Coronary artery (tissue), 2 donors: ENCODE results near the gene KHK.

Experiments
- DNase-seq: peaks from one replicate; pipeline ENCODE4 v3.0.0-alpha.2; 2017; ENCODE audit warnings: low spot score
- H3K27ac ChIP-seq, 2 donors: fragments of 200-600 bp; sonication (generic); one replicate each; pipeline ENCODE4 v1.5.1; 2016 to 2019
- H3K4me3 ChIP-seq: fragments of 200-600 bp; sonication (generic); 2 replicates; pipeline ENCODE4 v1.5.1; 2016; ENCODE audit warnings: mild to moderate bottlenecking, moderate library complexity
- TF ChIP-seq, protein P1 (sequence below): fragments of 200-600 bp; sonication (generic); IDR thresholded peaks from one replicate; pipeline ENCODE4 v1.5.1; 2019; ENCODE audit warnings: antibody characterized with exemption

The KHK gene

GRCh38 chr2:27125104-27125503 is 38.5 kb downstream of the KHK start:
- Histone ChIP-seq H3K27ac (no peak overlapping the region), H3K4me3 (no peak overlapping the region)
- DNase-seq: no peak
- TF ChIP-seq, protein P1, sequence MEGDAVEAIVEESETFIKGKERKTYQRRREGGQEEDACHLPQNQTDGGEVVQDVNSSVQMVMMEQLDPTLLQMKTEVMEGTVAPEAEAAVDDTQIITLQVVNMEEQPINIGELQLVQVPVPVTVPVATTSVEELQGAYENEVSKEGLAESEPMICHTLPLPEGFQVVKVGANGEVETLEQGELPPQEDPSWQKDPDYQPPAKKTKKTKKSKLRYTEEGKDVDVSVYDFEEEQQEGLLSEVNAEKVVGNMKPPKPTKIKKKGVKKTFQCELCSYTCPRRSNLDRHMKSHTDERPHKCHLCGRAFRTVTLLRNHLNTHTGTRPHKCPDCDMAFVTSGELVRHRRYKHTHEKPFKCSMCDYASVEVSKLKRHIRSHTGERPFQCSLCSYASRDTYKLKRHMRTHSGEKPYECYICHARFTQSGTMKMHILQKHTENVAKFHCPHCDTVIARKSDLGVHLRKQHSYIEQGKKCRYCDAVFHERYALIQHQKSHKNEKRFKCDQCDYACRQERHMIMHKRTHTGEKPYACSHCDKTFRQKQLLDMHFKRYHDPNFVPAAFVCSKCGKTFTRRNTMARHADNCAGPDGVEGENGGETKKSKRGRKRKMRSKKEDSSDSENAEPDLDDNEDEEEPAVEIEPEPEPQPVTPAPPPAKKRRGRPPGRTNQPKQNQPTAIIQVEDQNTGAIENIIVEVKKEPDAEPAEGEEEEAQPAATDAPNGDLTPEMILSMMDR: no peak

- no peak overlapping the region for H3K27ac ChIP-seq
- DNase-seq: no peak
- TF ChIP-seq, protein P1: no peak
- no peak overlapping the region for H3K4me3 ChIP-seq
These were observed 39.7 kb downstream of the KHK start for GRCh38 chr2:27126252-27126710.

GRCh38 chr2:27127883-27128667 is 41.5 kb downstream of the KHK start:
- TF ChIP-seq, protein P1: no peak
- no peak for DNase-seq
- Histone ChIP-seq H3K4me3 (no peak overlapping the region), H3K27ac (no peak overlapping the region)

GRCh38 chr2:27128668-27129571 is 42.3 kb downstream of the KHK start:
- TF ChIP-seq, protein P1: no peak
- Histone ChIP-seq H3K27ac (no peak overlapping the region), H3K4me3 (no peak overlapping the region)
- DNase-seq: no peak

DNA sequence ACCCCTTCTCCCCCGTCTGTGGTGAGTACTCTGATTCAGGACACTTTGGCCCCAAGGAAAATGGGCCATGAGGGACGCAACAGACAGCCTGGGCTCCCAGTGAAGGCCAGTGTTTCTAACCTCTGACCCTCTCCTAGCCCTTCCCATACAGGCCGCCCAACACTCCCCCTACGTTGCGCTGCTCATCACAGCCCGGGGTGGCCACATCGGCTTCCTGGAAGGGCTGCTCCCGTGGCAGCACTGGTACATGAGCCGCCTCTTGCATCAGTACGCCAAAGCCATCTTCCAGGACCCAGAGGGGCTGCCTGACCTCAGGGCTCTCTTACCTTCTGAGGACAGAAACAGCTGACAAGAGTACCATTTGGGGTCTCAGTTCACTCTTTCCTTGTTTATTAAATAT is 43.8 kb downstream of the KHK start:
- TF ChIP-seq, protein P1: no peak
- Histone ChIP-seq H3K27ac (no peak overlapping the region), H3K4me3 (no peak overlapping the region)
- DNase-seq: no peak

DNA sequence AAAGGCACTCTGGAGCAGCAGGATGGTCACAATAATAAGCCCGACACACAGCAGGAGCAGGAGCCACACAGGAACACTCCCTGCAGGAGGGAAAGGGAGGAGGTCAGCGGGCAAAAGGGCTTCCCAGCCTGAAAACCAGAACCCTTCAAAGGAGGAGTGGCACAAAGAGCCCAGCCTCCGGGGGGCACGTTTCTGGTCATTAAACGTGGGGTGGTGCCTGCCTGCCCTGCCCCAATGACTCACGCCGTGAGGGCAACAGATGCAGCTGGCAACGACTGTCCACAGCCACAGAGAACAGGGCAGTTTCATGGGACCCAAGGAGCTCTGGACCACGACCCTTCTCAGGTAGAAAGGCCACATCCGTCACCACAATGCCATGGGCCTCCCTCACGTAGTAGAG is 44.9 kb downstream of the KHK start:
- TF ChIP-seq, protein P1: no peak
- no peak overlapping the region for H3K27ac ChIP-seq
- no peak overlapping the region for H3K4me3 ChIP-seq
- DNase-seq: no peak
